CD4-positive, alpha-beta T cell treated with Interleukin-2 at 100 ng/mL for 4 hours (primary cell): ENCODE results near the gene SEPTIN8.

Experiments
- DNase-seq: peaks from one replicate; pipeline ENCODE4 v3.0.0-alpha.2; 2020; ENCODE audit warnings: low spot score

The SEPTIN8 gene

DNA sequence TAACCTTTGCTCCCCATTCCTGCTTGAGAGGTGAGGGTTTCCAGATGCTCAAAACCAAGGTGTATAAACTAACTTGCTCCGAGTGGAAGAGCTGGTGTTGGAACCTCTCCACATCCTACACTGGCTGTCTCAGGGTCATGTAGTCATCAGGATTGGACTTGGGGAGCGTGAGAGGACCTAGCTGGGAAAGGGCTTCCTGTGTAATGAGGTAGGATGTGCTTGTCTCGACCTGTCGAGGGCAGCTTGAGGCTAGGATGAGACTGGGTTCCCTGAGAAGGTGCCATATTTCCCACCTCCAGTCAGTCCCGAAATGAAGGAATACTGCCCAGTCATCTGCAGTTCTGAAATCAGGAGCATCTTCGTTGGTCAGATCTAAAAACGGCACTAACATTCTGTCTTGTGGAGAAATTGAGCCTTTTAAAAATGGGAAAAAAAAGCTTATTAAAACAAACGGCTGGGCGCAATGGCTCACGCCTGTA is 28.5 kb downstream of the SEPTIN8 start:
- DNase-seq = no peak

DNA sequence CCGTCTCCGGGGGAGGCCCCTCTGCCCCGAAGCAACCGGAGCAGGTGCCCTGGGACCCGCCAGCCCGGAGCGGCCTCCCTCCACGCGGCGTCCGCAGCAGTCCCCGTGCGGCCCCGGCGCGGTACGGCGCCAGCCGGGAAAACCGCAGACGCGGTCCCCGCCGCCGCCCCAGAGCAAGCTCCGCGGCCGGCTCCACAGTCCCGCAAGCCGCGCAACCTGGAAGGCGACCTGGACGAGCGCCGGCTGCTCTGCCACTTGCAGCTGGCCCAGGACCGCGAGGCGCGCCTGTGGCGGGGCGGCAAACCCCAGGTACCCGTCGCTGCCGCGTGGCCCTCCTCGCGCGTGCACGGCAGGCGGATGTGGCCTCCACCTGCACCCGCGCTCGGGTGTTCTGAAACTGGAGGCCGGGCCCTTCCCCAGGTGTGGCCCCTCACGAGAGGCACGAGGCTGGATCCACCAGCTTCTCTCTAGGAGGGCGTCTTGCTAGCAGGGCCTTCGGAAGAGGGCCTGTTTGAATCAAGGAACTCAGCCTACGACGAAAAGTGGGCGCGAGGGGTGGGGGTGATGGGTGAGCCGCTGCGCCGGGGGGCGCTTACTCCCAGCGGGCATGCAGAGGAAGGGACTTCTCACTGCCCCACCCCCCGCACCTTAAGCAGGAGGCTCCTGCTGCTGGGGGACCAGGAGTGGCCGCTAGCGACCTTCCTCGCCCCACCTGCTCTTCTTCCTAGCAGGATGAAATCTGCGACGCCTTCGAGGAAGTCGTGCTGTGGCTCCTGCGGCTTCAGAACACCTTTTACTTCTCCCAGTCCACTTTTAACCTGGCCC is 29.2 kb downstream of the SEPTIN8 start:
- peak; percentile 48 for DNase-seq

DNA sequence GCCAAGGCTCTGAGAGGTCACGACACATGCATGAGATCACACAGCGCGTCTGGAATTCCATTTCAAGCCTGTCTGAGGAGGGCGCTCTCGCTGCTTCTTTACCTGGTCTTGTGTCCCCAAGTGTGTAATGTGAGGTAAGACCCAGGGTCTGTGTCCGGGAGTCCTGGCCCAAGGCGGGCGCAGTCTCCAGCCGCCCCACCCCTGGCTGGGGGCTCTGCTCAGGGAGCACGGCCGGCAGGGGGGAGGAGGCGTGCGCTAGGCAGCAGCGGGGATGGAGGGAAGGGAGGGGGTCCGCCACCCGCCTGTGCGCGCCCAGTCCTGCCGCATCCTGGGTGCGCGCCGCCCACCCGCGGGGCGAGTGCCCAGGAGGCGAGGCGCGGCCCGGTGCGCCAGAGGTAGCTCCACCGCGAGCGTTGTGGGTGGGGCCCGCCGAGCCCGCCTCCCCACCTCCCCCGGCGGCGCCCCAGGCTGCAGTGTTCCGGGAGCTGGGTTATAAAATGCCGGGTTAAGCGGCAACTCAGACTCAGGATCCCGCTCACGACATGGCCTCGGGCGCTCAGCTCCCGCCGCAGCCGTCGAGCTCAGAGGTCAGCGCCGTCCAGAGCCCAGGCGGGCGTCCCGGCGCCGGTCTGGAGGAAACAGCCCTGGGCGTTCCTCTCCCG is 30.0 kb downstream of the SEPTIN8 start, which contains the start of gene CCNI2:
Gene CCNI2, plus strand, starts transcription at position 473 of the 662 bp plus-strand sequence. Its CDS starts 70 bp downstream, at position 543.
- DNase-seq = peak; percentile 73

DNA sequence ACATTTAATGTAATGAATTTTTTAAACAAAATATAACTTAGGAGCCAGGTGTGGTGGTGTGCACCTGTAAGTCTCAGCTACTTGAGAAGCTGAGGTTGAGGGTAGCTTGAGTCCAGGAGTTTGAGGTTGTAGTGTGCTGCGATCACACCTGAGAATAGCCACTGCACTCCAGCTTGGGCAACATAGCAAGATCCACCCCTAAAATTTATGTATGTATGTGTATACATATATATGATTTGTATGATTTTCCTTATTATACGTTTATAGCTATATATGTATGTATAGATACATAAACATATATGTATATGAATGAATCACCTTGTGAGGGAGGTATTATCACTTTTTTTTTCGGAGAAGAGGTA is 30.5 kb downstream of the SEPTIN8 start:
- DNase-seq = no peak

DNA sequence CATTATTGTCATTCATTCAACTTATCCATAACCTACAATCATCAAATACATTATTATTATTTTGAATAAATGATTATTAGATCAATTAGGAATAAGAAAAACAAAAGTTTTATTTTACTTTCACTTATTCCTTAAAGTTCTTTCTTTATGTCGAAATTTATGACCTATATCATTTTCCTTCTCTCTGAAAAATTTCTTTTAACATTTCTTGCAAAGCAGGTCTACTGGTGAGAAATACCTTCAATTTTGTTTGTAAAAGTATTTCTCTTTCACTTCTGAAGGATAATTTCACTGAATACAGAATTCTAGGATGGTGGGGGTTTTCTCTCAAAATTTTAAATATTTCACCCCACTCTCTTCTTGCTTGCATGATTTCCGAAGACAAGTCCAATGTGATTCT is 32.4 kb downstream of the SEPTIN8 start:
- DNase-seq = no peak

DNA sequence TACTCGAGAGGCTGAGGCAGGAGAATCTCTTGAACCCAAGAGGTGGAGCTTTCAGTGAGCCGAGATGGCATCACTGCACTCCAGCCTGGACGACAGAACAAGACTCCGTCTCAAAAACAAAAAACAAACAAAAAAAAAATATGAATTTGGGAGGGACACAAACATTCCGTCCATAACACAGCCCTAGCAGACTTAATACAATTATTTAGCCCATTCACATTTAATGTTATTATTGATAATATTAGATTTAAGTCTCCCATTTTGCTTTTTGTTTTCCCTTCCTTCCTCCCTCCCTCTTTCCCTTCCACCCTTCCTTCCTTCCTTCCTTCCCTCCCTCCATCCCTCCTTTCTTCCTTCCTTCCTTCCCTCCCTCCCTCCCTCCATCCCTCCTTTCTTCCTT is 34.4 kb downstream of the SEPTIN8 start:
- no peak for DNase-seq

DNA sequence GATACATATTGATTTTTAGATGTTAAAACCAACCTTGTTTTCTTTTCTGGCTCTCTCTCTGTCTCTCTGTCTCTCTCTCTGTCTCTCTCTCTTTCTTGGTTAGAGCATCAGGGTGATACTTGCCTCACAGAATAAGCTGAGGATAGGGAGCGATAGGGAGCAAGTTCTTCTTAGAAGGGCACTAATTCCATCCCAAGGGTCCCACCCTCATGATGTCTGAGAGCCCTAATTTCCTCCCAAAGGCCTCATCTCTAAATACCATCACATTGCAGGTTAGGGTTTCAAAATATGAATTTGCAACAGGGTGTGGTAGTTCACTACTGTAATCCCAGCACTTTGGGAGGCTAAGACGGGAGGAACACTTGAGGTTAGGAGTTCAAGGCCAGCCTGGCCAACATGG is 34.9 kb downstream of the SEPTIN8 start:
- no peak for DNase-seq

DNA sequence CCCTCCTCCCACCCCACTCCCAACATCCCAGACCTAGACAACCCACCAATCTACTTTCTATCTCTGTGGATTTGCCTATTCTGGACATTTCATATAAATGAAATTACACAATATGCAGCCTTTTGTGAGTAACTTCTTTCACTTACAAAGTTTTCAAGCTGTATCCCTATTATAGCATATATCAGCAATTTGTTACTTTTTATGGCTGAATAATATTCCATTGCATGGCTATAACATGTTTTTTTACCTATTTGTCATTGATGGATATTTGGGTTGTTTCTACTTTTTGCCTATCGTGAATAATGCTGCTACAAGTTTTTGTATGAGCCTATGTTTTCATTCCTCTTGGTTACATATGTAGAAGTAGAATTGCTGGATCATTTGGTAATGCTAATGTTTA is 37.8 kb downstream of the SEPTIN8 start:
- no peak for DNase-seq

DNA sequence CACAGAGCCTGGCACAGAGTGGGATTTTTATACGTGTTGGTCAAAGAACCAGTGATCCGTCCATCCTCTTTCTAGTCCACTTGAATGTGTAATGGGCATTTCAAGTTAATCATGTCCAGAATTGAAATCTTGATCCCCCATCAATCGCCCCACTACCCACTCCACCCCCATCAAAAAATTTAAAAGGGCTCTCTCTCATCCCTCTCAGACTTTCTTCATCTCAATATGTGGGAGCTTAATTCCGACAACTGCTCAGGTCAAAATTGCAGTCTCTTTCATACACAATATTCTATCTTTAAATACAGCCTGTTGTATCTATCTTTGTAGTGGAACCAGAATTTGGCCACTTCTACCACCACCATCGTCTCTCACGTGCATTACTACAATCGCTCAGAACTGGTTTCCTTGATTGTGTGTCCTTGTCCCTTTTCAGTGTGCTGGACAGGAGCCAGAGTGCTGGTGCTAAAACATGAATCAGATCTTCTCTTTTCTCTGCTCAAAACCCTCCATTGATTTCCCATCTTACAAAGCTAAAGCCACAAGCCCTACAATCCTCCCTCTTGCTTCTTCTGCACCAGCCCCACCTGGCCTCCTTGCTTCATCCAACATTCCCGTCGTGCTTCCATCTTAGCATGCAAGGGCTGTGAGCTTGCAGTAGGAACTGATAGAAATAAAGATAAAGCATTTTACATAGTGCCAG is 38.9 kb downstream of the SEPTIN8 start:
- DNase-seq = no peak

DNA sequence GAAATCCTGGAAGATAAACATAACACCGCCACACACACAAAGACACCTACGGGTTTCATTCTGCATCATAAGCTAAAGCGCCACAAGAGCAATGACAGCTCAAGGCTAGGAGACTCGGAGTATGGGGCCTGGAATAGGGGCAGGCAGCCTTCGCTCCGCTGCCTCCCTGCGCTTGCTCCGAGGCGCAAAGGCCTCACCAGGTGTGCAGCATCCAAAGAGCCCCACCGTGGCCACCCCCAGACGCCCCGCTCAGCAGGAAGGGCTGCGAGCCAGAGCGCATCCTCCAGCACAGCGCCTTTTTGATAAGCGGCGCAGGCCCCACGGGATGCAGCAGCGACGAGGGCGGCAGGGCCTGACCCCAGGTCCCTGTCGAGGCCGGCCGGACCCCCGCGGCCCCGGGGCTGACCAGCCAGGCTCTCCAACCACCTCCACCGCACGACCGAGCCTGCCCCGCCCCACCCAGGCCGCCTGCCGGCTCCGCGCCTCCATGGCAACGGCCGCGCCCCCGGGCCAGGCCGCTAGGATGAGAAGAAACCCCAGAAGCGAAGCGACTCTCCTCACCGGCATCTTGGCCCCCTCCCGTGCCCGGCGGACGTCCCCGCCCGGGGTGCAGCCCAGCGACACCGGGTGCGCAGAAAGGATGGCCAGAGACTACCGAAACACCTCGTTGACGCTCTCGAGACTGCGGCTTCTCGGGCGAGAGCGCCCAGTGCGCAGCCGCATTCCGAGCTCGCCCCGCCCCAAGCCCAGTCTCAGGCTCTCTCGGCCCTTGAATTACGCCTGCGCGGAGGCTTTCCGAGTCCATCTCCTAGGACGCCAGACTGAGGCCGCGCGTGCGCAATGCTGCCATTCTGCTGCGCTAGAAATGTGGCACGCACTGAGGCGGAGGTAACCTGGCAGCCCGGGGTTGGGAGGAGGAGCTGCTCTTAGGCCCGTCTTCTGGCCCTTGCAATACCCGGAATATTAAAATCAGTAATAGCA is 39.9 kb downstream of the SEPTIN8 start, which contains the start of gene KIF3A:
Gene KIF3A, minus strand, starts transcription at position 694 of the 981 bp plus-strand sequence. Its CDS starts 127 bp downstream, at position 567.
- peak; percentile 99 for DNase-seq

DNA sequence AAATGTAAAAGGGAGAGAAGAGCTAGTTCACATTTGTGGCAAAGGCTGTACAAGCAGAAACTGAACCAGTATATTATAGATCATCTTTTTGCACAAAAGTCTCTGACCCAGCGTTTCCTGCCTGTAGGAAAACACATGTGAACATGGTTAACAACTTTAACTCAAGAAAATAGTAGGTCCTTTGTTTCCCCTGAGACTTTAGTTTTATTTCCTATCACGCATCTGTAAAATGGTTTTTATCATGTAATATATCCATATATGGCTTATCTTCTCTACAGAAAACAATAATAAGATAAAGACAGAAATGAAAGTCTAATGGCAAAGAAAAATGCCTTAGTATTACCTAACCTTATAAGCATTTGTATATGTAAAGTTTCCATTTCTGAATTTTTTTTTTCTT is 42.4 kb downstream of the SEPTIN8 start:
- DNase-seq = no peak

DNA sequence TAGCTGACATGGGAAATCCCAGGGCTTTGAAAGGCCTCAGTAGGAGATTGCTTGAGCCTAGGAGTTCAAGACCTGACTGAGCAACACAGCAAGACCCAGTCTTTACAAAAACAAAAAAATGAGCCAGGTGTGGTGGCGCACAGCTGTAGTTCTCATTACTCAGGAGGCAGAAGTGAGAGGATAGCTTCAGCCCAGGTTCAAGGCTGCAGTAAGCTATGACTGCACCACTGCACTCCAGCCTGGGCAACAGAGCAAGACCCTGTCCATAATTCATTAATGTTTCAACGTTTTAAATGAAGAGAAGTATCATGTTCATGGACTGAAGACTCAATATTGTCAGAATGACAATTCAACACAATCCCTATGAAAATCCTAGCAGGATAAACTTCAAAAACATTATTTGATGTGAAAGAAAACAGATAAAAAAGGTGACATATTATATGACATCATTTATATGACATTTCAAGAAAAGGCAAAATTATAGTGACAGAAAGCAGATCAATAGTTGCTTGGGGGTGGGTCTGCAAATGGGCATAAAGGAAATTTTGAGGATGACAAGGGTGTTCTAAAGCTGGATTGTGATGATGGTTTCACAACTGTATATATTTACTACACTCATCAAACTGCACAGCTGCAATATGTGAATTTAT is 43.4 kb downstream of the SEPTIN8 start:
- DNase-seq = no peak

DNA sequence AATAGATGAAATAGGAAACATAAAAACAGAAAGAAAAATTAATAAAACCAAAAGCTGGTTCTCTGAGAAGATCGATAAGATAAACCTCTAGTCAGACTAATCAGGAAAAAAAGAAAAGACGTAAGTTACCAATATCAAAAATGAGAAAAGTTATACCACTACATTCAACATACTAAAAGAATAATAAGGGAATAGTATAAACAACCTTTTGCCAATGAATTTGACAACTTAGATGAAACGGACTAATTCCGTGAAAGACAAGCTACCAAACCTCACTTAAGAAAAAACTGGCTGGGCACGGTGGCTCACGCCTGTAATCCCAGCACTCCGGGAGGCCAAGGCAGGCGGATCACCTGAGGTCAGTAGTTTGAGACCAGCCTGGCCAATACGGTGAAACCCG is 47.1 kb downstream of the SEPTIN8 start:
- no peak for DNase-seq

DNA sequence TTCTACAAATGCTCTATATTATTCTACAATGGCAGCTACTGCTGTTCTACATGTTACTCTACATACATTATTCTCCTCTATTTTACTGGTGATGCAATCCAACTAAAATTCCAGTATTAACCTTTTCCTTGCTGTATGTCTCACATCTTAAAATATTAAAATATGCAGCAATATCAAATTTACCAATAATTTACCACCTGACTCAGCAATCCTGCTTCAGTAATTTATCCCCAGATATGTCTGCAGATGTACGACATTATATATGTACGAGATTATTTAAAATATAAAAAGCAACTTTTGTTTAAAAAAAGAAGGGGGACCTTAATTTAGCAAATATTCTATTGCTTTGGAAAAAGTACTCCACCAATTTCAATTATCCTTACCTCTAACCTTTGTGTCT is 51.3 kb downstream of the SEPTIN8 start:
- no peak for DNase-seq

DNA sequence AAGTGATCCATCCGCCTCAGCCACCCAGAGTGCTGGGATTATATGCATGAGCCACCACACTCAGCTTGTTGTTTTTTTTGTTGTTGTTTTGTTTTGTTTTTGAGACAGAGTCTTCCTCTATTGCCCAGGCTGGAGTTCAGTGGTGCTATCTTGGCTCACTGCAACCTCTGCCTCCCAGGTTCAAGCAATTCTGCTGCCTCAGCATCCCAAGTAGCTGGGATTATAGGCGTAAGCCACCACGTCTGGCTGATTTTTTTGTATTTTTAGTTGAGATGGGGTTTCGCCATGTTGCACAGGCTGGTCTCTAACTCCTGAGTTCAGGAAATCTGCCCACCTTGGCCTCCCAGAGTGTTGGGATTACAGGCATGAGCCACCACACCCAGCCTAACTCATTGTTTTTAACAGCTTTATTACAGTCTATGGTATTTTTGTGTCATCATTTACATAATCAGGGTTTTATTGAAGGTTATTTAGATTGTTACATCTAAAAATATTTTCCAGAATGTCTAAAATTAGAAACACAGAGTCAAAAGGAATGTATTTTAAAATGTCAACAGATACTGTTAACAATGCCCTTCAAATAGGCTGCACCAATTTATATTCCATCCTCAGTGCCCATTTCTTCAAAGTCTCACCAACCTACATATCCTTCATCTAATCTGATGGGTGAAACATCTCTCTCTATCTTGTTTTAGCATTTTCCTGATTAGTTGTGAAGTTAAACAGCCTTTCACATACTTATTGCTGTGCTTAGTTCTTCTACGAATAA is 58.3 kb downstream of the SEPTIN8 start:
- DNase-seq = no peak

DNA sequence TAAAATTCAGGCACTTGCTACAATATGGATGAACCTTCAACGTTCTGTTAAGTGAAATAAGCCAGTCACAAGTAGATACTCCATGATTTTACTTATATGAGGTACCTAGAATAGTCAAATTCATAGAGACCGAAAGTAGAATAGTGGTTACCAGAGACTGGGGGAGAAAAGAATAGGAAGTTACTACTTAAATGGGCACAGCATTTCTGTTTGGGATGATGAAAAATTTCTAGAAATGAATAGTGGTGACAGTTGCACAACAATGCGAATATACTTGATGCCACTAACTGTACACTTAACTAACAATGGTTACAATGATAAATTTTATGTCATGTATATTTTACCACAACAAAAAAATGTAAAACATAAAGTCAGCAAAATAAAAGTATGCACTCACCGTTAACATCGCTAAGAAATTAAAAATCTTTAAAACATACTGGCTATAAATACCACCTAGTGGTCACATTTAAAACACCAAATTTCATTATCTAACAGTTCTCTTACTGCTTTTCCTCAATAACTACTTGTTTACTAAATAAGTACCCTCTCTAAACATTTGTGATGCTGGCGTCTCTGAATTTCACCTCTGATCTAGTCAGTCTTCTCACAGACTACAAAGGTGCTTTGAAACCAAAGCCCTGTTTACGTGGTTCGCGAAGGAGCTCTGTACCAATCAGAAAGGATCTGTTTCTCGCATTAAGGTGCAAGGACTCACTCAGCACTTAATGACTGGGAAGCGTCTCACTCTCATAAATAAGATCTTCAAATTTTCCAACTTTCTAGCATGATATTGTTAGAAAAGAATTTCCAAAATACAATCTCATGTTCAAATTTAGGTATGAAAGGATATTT is 62.4 kb downstream of the SEPTIN8 start:
- DNase-seq = peak; percentile 2

DNA sequence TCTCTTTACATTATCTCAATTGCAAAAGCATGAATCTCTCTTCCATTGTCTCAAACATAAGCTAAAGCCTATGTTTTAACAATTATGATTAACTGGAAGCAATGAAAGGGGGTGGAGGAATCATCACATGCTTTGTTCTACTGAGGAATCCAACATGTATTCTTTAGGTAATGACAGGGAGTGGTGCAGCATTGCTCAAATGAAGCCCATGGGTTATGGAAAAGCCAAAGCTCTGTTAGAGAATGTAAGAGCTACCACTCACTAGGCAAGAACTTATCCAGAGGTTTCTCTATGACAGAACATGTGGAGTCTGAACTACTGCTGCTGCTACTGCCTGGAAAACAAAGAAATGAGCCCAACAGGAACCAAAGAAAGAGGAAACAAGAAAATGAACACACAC is 68.4 kb downstream of the SEPTIN8 start:
- DNase-seq = no peak

DNA sequence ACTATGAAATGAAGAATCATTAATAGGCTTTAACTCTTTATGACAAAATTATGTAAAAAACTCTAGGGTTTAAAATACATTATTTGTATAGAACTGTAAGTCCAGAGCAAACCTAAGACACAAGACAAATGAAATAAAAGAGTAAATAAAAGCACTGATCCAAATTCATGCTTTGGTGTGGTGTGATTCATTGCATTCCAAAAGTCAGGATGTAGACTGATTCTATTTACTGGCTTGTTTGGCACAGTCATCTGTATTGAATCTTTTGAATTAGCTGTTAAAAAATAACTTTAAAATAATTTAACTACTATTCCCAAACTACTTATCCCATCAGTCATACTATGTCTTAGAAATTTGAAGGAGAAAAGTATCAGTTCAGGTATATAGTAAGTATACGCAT is 72.2 kb downstream of the SEPTIN8 start:
- DNase-seq = no peak
